ENCODE results near the gene ABI1. TPM values are rescaled to one million over a fixed set of nuclear protein-coding genes. Genes with fewer than 3 reads are reported as not detected.

ABI1 gene
- total RNA-seq, 1 donor from 2014 or later = 29.2 TPM

DNA sequence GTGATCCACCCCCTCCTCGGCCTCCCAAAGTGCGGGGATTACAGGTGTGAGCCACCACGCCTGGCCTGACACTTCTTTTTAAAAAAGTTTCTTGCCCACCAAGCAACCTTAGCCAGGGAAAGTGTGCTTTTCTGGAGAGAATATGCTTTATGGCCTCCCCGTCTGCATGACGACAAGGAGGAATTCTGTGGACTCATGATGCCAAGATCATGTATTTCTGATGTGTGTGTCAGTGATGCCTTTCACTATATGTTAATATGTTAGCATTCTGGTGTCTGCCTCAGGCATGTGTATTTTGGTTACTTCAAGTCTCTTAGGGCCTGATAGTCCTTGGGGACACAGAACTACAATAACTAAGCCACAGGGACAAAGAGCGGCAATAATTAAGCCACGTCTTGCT is 161.1 kb downstream of the ABI1 start:
- Histone ChIP-seq H3K9me3 (replicated peaks) (no peaks in the 10 kb centered on the region), H3K27ac (replicated peaks) (no peak overlapping the region), H3K36me3 (no peaks in the 10 kb centered on the region), H3K27me3 (ENCODE audit: low read depth) (no peaks in the 10 kb centered on the region), H3K4me1 (peaks cover 30% of the 10 kb centered on the region), H3K4me3 (no peak overlapping the region)
- no peak for TF ChIP-seq CTCF (IDR thresholded peaks at IDR 0.05; ENCODE audit: borderline replicate concordance)
- intact Hi-C loops (cut with micrococcal nuclease) = no loop called here
- DNase-seq = no peak

- no peak for TF ChIP-seq CTCF (IDR thresholded peaks at IDR 0.05; ENCODE audit: borderline replicate concordance)
- H3K27me3 ChIP-seq (ENCODE audit: low read depth) = no peaks in the 10 kb centered on the region
- H3K36me3 ChIP-seq = no peaks in the 10 kb centered on the region
- DNase-seq = no peak
- peaks cover 30% of the 10 kb centered on the region for H3K4me1 ChIP-seq
- no peaks in the 10 kb centered on the region for H3K9me3 ChIP-seq (replicated peaks)
- H3K27ac ChIP-seq (replicated peaks) = no peak overlapping the region
- intact Hi-C loops (cut with micrococcal nuclease) = no loop called here
- H3K4me3 ChIP-seq = peak overlapping the region; percentile 92
These were observed 161.8 kb downstream of the ABI1 start for GRCh38 chr10:26698909-26699308.

- intact Hi-C loops (cut with micrococcal nuclease) = no loop called here
- H3K27ac ChIP-seq (replicated peaks) = peak overlapping the region; percentile 99
- no peak for DNase-seq
- peak overlapping the region; percentile 92 for H3K4me3 ChIP-seq
- H3K9me3 ChIP-seq (replicated peaks) = no peaks in the 10 kb centered on the region
- no peaks in the 10 kb centered on the region for H3K36me3 ChIP-seq
- peaks cover 30% of the 10 kb centered on the region for H3K4me1 ChIP-seq
- TF ChIP-seq CTCF (IDR thresholded peaks at IDR 0.05; ENCODE audit: borderline replicate concordance) = no peak
- H3K27me3 ChIP-seq (ENCODE audit: low read depth) = peaks cover 5% of the 10 kb centered on the region
These were observed 162.7 kb downstream of the ABI1 start for GRCh38 chr10:26697922-26698608.

DNA sequence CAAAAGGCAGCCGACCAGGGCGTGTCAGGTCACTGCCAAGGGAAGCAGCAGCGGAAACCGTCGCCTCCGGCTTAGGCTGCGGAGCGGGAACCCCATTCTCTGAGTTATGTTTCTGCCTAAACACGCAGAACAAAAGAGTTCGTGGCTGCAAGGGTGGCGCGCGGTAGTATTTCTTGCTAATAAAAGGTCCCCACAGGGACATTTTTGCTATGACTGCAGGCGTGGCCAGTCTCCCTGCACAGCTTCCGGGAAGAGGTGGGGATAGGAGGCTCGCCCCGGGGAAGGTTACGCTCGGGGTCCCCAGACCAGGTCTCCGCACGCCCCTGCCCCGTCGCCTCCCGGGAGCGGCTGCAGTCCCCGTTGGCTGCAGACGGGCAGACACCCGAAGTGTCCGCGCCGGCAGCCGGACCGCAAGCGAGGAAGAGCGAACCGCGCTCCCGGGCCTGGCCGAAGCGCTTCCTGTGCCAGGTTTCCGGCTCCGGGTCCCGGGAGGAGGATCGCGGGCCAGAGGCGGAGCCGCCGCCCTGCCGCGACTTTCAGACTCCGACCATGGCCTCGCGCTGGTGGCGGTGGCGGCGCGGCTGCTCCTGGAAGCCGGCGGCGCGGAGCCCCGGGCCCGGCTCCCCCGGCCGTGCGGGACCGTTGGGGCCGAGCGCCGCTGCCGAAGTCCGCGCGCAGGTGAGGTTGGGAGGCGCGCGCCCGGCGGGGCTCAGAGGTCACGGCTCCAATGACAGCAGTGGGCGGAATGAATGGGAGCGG is 163.4 kb downstream of the ABI1 start, which contains the start of gene PDSS1:
TSS of gene PDSS1 (plus strand) at position 539 of the 759 bp plus-strand sequence. CDS start at position 550, 11 bp downstream.
- no peak for TF ChIP-seq CTCF (IDR thresholded peaks at IDR 0.05; ENCODE audit: borderline replicate concordance)
- DNase-seq = peak; percentile 78
- H3K27me3 ChIP-seq (ENCODE audit: low read depth) = peaks cover 12% of the 10 kb centered on the region
- no peaks in the 10 kb centered on the region for H3K36me3 ChIP-seq
- H3K4me3 ChIP-seq = peak within 1 kb of the TSS; percentile 92
- intact Hi-C loops (cut with micrococcal nuclease) = no loop called here
- no peaks in the 10 kb centered on the region for H3K9me3 ChIP-seq (replicated peaks)
- H3K27ac ChIP-seq (replicated peaks) = peak within 1 kb of the TSS; percentile 99
- H3K4me1 ChIP-seq = peaks cover 30% of the 10 kb centered on the region

DNA sequence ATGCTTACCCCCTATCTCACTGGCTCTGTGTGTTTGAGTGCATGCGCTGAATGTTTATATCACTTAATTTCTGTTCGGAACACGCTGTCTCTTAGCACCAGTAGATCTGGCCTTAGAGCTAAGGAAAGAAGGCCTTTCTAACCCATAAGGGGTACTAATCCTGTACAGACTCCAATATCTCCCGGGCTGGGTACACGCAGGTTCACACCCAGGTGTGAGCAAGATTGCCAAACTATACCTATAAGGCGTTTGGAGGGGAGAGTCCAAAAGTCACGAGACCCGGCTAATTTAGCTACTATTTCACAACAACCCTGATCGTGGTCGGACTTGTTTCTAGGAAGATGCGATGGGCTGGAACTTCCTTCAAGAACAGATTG is 164.0 kb downstream of the ABI1 start:
- peak overlapping the region; percentile 92 for H3K4me3 ChIP-seq
- H3K36me3 ChIP-seq = no peaks in the 10 kb centered on the region
- TF ChIP-seq CTCF (IDR thresholded peaks at IDR 0.05; ENCODE audit: borderline replicate concordance) = no peak
- DNase-seq = no peak
- peaks cover 30% of the 10 kb centered on the region for H3K4me1 ChIP-seq
- intact Hi-C loops (cut with micrococcal nuclease) = no loop called here
- H3K27me3 ChIP-seq (ENCODE audit: low read depth) = peaks cover 18% of the 10 kb centered on the region
- no peaks in the 10 kb centered on the region for H3K9me3 ChIP-seq (replicated peaks)
- H3K27ac ChIP-seq (replicated peaks) = peak overlapping the region; percentile 99

Other genes with a start within 250 kb of the ABI1 start
- gene PDSS1, start 163.3 kb downstream of the ABI1 start, total RNA-seq = 4.2 TPM
- gene ANKRD26, start 239.5 kb upstream of the ABI1 start, total RNA-seq = 14.0 TPM

Data from left ventricle myocardium inferior (tissue), 1 donor.